Heart right ventricle (tissue), 16 donors: ENCODE results near the gene TOP1. TPM values are rescaled to one million over a fixed set of nuclear protein-coding genes. Genes with fewer than 3 reads are reported as not detected.

Source experiments
- ATAC-seq, 8 donors: fragments of 200-7000 bp; cut with Tn5 transposase; one replicate each; pipeline ENCODE4 v1.9.1; 2020; ENCODE audit warnings: mild to moderate bottlenecking in 8 of 8, moderate library complexity in 8 of 8, moderate number of reproducible peaks in 1 of 8
- DNase-seq, 2 donors: peaks; one replicate each; pipeline ENCODE4 v3.0.0-alpha.2; 2020
- H3K27ac ChIP-seq, 10 donors: fragments of 200-600 bp; sonication (generic) in 2 of 10; one replicate each; pipeline versions ENCODE4 v1.5.0 to v1.8.0; 2020 to 2022; ENCODE audit warnings: mild to moderate bottlenecking in 3 of 10
- H3K27me3 ChIP-seq, 7 donors: fragments of 200-600 bp; one replicate each; pipeline ENCODE4 v1.8.0; 2021 to 2022; ENCODE audit warnings: mild to moderate bottlenecking in 2 of 7
- H3K36me3 ChIP-seq, 9 donors: fragments of 200-600 bp; sonication (generic) in 1 of 9; one replicate each; pipeline versions ENCODE4 v1.5.0 to v1.8.0; 2020 to 2022; ENCODE audit warnings: mild to moderate bottlenecking in 2 of 9
- H3K4me1 ChIP-seq, 9 donors: fragments of 200-600 bp; sonication (generic) in 1 of 9; one replicate each; pipeline versions ENCODE4 v1.5.0 to v1.8.0; 2020 to 2022; ENCODE audit warnings: mild to moderate bottlenecking in 4 of 9
- H3K4me3 ChIP-seq, 10 donors: fragments of 200-600 bp; sonication (generic) in 2 of 10; one replicate each; pipeline versions ENCODE4 v1.5.0 to v1.8.0; 2020 to 2022; ENCODE audit warnings: mild to moderate bottlenecking in 7 of 10, moderate library complexity in 2 of 10
- H3K9me3 ChIP-seq, 11 donors: fragments of 200-600 bp in 10 of 11; sonication (generic) in 2 of 11; one replicate each; pipeline versions ENCODE4 v1.5.0 to v1.8.0; 2013 to 2022; ENCODE audit warnings: mild to moderate bottlenecking in 2 of 11, control low read depth in 1 of 11, moderate library complexity in 1 of 11
- CTCF ChIP-seq, 9 donors: fragments of 200-600 bp; sonication (generic) in 2 of 9; IDR thresholded peaks; one replicate each; pipeline versions ENCODE4 v1.5.0 to v1.8.0; 2021 to 2022; ENCODE audit warnings: antibody characterized with exemption in 9 of 9, mild to moderate bottlenecking in 5 of 9, moderate library complexity in 1 of 9
- whole genome bisulfite sequencing, 2 donors: extraction: QIAGEN DNeasy Blood & Tissue Kit; methylation state at CpG; one replicate each; pipeline ENCODE4 v1.1.7; 2013; ENCODE audit warnings: inconsistent platforms in 1 of 2; 5-methylcytosine and 5-hydroxymethylcytosine counted together
- intact Hi-C, 10 donors: fragments of 100-400 bp; cut with DNase I; formaldehyde crosslinking; loops; one replicate each; pipeline versions ENCODE4 v1.11.1 to v1.14.2; 2022
- polyA plus RNA-seq, 2 donors: library from polyadenylated mRNA; stranded (reverse); fragments of 200-250 nt; gene quantifications; one replicate each; pipeline ENCODE4 v1.2.3, GENCODE V29; 2013
- total RNA-seq, 10 donors: library from RNA; stranded (reverse); fragmentation: NEBNext Ultra II Directional in 3 of 10; extraction: Animal tissue kit (Norgen Biotek cat#: 25700) in 3 of 10; gene quantifications; one replicate each; pipeline versions ENCODE4 v1.2.1 to v1.2.4, GENCODE V29; 2021 to 2023
- donor health status: Arrhythmogenic right ventricular cardiomyopathy.
- donor health status: ischemic (EF 13 %, LVEDD 7.1; RV severe dilation, severe dysfunction).
- donor health status: healthy with polysubstance abuse.
- donor health status: DM: no; HTN: yes; CAD: no.
- donor health status: DM: no; HTN: no; CAD: no.
- donor health status: ischemic (EF 25% LVEDD 6.9; RV normal size, moderate dysfunction).
- donor health status: ischemic (EF 25% LVEDD 5.7; RV mildly dilated, moderate dysfunction).
- donor health status: healthy.
- donor health status: DM: yes; HTN: yes; CAD: no.
- donor health status: Ischemic cardiomyopathy.
- donor health status: ischemic (EF 35%, LVEDD 5.7; RV mildly dilated, moderate dysfunction).
- donor health status: nonischemic (EF 11% LVEDD 7.7; RV severe dilation, severe dysfunction).
- donor health status: DM: yes; HTN: yes; CAD: no.
- donor health status: PGD.
- donor health status: ischemic (EF 29% LVEDD 5.4; RV normal size, mild dysfunction).
- donor health status: nonischemic (EF 23%, LVEDD 6.1; RV moderate dilation, normal function).

TOP1 gene
- total and polyA plus RNA-seq, 12 donors: 13.5 to 28.3 (median 23.1) TPM

GRCh38 chr20:41080866-41081265 lies 52.2 kb downstream of the TOP1 start:
- Histone ChIP-seq H3K4me1 (peaks cover 0 to 39% (median 26%) of the 10 kb centered on the region in 9 donors), H3K9me3 (no peaks in the 10 kb centered on the region), H3K36me3 (peaks cover 0 to 100% (median 47%) of the 10 kb centered on the region in 9 donors), H3K27ac (no peak overlapping the region), H3K27me3 (no peaks in the 10 kb centered on the region), H3K4me3 (no peak overlapping the region)
- no peak for TF ChIP-seq CTCF (IDR thresholded peaks at IDR 0.05)
- ATAC-seq (no peak), DNase-seq (no peak)
- 78 to 83% methylated on average over 2 of the region's 2 CpGs for WGBS, 2 donors
- intact Hi-C loops: no loop called here

GRCh38 chr20:41081276-41081814 lies 52.7 kb downstream of the TOP1 start:
- intact Hi-C loops: no loop called here
- H3K27me3 ChIP-seq: no peaks in the 10 kb centered on the region
- H3K27ac ChIP-seq: no peak overlapping the region
- no peaks in the 10 kb centered on the region for H3K9me3 ChIP-seq
- no peak for ATAC-seq
- no peak overlapping the region for H3K4me3 ChIP-seq
- H3K36me3 ChIP-seq: peaks cover 0 to 100% (median 44%) of the 10 kb centered on the region in 9 donors
- no peak for TF ChIP-seq CTCF (IDR thresholded peaks at IDR 0.05)
- DNase-seq: no peak
- peaks cover 0 to 34% (median 24%) of the 10 kb centered on the region in 9 donors for H3K4me1 ChIP-seq

GRCh38 chr20:41082306-41082705 lies 53.7 kb downstream of the TOP1 start:
- Histone ChIP-seq H3K27ac (no peak overlapping the region), H3K36me3 (peaks cover 0 to 100% (median 45%) of the 10 kb centered on the region in 9 donors), H3K9me3 (no peaks in the 10 kb centered on the region), H3K4me1 (peaks cover 0 to 34% (median 22%) of the 10 kb centered on the region in 9 donors), H3K27me3 (no peaks in the 10 kb centered on the region), H3K4me3 (no peak overlapping the region)
- no peak for ATAC-seq
- no peak for DNase-seq
- 73 to 74% methylated on average over 2 of the region's 2 CpGs for WGBS, 2 donors
- TF ChIP-seq CTCF (IDR thresholded peaks at IDR 0.05): no peak
- intact Hi-C loops: no loop called here

- no peak for TF ChIP-seq CTCF (IDR thresholded peaks at IDR 0.05)
- Histone ChIP-seq H3K36me3 (peaks cover 0 to 100% (median 49%) of the 10 kb centered on the region in 9 donors), H3K27me3 (no peaks in the 10 kb centered on the region), H3K4me3 (no peak overlapping the region), H3K9me3 (no peaks in the 10 kb centered on the region), H3K4me1 (peaks cover 0 to 12% (median 0%) of the 10 kb centered on the region in 9 donors), H3K27ac (no peak overlapping the region)
- no peak for DNase-seq
- 93 to 96% methylated on average over 3 of the region's 3 CpGs for WGBS, 2 donors
- no peak for ATAC-seq
- intact Hi-C loops: no loop called here
These were observed 57.0 kb downstream of the TOP1 start for GRCh38 chr20:41085606-41086005.
